ENCODE measurements around the gene TENT5A. TPM values are rescaled to one million over a fixed set of nuclear protein-coding genes. Genes with fewer than 3 reads are reported as not detected.
A peak's percentile ranks its signal among the peaks of the same experiment; 100 is the strongest.

TENT5A gene
- total and polyA plus RNA-seq, 4 donors = 4.0 to 13.6 (median 11.4) TPM

GRCh38 chr6:81774542-81774941, 22.1 kb upstream of the TENT5A start (continued):
- TF ChIP-seq, protein P1, sequence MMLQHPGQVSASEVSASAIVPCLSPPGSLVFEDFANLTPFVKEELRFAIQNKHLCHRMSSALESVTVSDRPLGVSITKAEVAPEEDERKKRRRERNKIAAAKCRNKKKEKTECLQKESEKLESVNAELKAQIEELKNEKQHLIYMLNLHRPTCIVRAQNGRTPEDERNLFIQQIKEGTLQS (IDR thresholded peaks at IDR 0.05) = no peak
- TF ChIP-seq RAD21 (IDR thresholded peaks at IDR 0.05) = peak; percentile 49 to 56
- TF ChIP-seq HNF4G (IDR thresholded peaks at IDR 0.05) = no peak
- peak; percentile 53 for TF ChIP-seq FOXA1 (IDR thresholded peaks at IDR 0.05)
- peak in 1 of 2 donors; percentile 62 for TF ChIP-seq JUND (IDR thresholded peaks at IDR 0.05)
- no peak for TF ChIP-seq TAF1 (conservative IDR thresholded peaks at IDR 0.05)
- peak; percentile 41 to 59 for TF ChIP-seq HNF4A (conservative IDR thresholded peaks at IDR 0.05)

DNA sequence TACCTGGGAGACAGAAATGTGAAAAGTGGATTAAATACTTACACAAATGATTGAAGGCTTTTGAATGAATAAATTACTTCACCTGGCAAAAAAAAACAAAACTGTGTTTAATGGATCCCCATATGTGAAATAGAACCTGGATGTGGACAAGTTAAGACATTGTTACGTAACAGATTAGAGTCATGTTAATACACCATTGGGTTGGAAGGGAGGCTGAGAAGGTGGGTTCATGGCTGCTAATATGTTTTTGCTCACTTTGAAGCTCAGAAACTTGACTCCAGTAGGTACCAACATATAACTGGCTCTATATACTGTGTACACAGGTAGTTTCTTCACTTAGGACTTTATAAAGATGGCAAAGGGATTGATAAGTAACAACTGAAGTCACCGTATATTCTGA, 21.4 kb upstream of the TENT5A start:
- H3K36me3 ChIP-seq (ENCODE audit: control insufficient read depth in 4 of 4, insufficient read depth in 3 of 4, low read depth in 1 of 4, low read length in 3 of 4) = no peaks in the 10 kb centered on the region
- H3K9ac ChIP-seq (ENCODE audit: low read depth in 1 of 2, low read length in 2 of 2) = no peak overlapping the region
- H3K27ac ChIP-seq (ENCODE audit: low read depth in 1 of 2, low read length in 2 of 2) = no peak overlapping the region
- no peaks in the 10 kb centered on the region for H3K9me3 ChIP-seq (ENCODE audit: control insufficient read depth in 4 of 4, low read length in 3 of 4)
- H3K27me3 ChIP-seq (ENCODE audit: control insufficient read depth in 4 of 4, insufficient read depth in 4 of 4, low read length in 3 of 4) = no peaks in the 10 kb centered on the region
- peaks cover 1 to 10% (median 7%) of the 10 kb centered on the region in 4 donors for H3K4me1 ChIP-seq (ENCODE audit: control insufficient read depth in 4 of 4, insufficient read depth in 4 of 4, low read length in 3 of 4)
- H3K4me3 ChIP-seq (ENCODE audit: low read depth in 1 of 3, low read length in 3 of 3) = no peak overlapping the region
- TF ChIP-seq, protein P2, sequence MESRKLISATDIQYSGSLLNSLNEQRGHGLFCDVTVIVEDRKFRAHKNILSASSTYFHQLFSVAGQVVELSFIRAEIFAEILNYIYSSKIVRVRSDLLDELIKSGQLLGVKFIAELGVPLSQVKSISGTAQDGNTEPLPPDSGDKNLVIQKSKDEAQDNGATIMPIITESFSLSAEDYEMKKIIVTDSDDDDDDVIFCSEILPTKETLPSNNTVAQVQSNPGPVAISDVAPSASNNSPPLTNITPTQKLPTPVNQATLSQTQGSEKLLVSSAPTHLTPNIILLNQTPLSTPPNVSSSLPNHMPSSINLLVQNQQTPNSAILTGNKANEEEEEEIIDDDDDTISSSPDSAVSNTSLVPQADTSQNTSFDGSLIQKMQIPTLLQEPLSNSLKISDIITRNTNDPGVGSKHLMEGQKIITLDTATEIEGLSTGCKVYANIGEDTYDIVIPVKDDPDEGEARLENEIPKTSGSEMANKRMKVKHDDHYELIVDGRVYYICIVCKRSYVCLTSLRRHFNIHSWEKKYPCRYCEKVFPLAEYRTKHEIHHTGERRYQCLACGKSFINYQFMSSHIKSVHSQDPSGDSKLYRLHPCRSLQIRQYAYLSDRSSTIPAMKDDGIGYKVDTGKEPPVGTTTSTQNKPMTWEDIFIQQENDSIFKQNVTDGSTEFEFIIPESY (IDR thresholded peaks at IDR 0.05) = no peak
- TF ChIP-seq, protein P3, sequence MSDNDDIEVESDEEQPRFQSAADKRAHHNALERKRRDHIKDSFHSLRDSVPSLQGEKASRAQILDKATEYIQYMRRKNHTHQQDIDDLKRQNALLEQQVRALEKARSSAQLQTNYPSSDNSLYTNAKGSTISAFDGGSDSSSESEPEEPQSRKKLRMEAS (IDR thresholded peaks at IDR 0.05) = no peak
- TF ChIP-seq YY1 (IDR thresholded peaks at IDR 0.05) (no peak), NR2F2 (IDR thresholded peaks at IDR 0.05) (no peak), TAF1 (conservative IDR thresholded peaks at IDR 0.05) (no peak), EGR1 (IDR thresholded peaks at IDR 0.05; ENCODE audit: low read depth in 2 of 2) (no peak), FOXA1 (IDR thresholded peaks at IDR 0.05) (no peak), SP1 (IDR thresholded peaks at IDR 0.05) (no peak), FOXA2 (IDR thresholded peaks at IDR 0.05) (no peak), HNF4G (IDR thresholded peaks at IDR 0.05) (no peak), HNF4A (conservative IDR thresholded peaks at IDR 0.05) (no peak), RXRA (IDR thresholded peaks at IDR 0.05) (no peak), JUND (IDR thresholded peaks at IDR 0.05) (no peak)
- TF ChIP-seq, protein P4, sequence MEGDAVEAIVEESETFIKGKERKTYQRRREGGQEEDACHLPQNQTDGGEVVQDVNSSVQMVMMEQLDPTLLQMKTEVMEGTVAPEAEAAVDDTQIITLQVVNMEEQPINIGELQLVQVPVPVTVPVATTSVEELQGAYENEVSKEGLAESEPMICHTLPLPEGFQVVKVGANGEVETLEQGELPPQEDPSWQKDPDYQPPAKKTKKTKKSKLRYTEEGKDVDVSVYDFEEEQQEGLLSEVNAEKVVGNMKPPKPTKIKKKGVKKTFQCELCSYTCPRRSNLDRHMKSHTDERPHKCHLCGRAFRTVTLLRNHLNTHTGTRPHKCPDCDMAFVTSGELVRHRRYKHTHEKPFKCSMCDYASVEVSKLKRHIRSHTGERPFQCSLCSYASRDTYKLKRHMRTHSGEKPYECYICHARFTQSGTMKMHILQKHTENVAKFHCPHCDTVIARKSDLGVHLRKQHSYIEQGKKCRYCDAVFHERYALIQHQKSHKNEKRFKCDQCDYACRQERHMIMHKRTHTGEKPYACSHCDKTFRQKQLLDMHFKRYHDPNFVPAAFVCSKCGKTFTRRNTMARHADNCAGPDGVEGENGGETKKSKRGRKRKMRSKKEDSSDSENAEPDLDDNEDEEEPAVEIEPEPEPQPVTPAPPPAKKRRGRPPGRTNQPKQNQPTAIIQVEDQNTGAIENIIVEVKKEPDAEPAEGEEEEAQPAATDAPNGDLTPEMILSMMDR (IDR thresholded peaks at IDR 0.05; ENCODE audit: low read depth, low read length, missing input control) = no peak
- 95% methylated on average over 2 of the region's 2 CpGs for WGBS
- DNase-seq (ENCODE audit: low spot score) = no peak

- WGBS = 84% methylated on average over 2 of the region's 2 CpGs
- Histone ChIP-seq H3K36me3 (ENCODE audit: control insufficient read depth in 4 of 4, insufficient read depth in 3 of 4, low read depth in 1 of 4, low read length in 3 of 4) (no peaks in the 10 kb centered on the region), H3K27me3 (ENCODE audit: control insufficient read depth in 4 of 4, insufficient read depth in 4 of 4, low read length in 3 of 4) (no peaks in the 10 kb centered on the region), H3K27ac (ENCODE audit: low read depth in 1 of 2, low read length in 2 of 2) (no peak overlapping the region), H3K9me3 (ENCODE audit: control insufficient read depth in 4 of 4, low read length in 3 of 4) (no peaks in the 10 kb centered on the region), H3K9ac (ENCODE audit: low read depth in 1 of 2, low read length in 2 of 2) (no peak overlapping the region), H3K4me3 (ENCODE audit: low read depth in 1 of 3, low read length in 3 of 3) (no peak overlapping the region), H3K4me1 (ENCODE audit: control insufficient read depth in 4 of 4, insufficient read depth in 4 of 4, low read length in 3 of 4) (peaks cover 0 to 10% (median 7%) of the 10 kb centered on the region in 4 donors)
- no peak for DNase-seq (ENCODE audit: low spot score)
- TF ChIP-seq, protein P2 (IDR thresholded peaks at IDR 0.05) = no peak
- TF ChIP-seq TAF1 (conservative IDR thresholded peaks at IDR 0.05) = no peak
- TF ChIP-seq FOXA2 (IDR thresholded peaks at IDR 0.05) = no peak
- no peak for TF ChIP-seq GABPA (IDR thresholded peaks at IDR 0.05 in 1 of 2, conservative IDR thresholded peaks at IDR 0.05 in 1 of 2)
- TF ChIP-seq, protein P3 (IDR thresholded peaks at IDR 0.05) = no peak
- no peak for TF ChIP-seq RXRA (IDR thresholded peaks at IDR 0.05)
- no peak for TF ChIP-seq YY1 (IDR thresholded peaks at IDR 0.05)
- TF ChIP-seq EGR1 (IDR thresholded peaks at IDR 0.05; ENCODE audit: low read depth in 2 of 2) = no peak
- TF ChIP-seq RAD21 (IDR thresholded peaks at IDR 0.05) = no peak
- no peak for TF ChIP-seq FOXA1 (IDR thresholded peaks at IDR 0.05)
- TF ChIP-seq HNF4A (conservative IDR thresholded peaks at IDR 0.05) = no peak
These were observed 20.3 kb upstream of the TENT5A start for GRCh38 chr6:81772741-81773140.

All from liver (tissue), 9 donors.